Liver (tissue), 9 donors: ENCODE data around the gene SDHAF4. TPM values are rescaled to one million over a fixed set of nuclear protein-coding genes. Genes with fewer than 3 reads are reported as not detected.

Experiments used
- DNase-seq: peaks from one replicate; pipeline ENCODE4 v3.0.0-alpha.2; 2017; ENCODE audit warnings: low spot score
- H3K27ac ChIP-seq, 2 donors: one replicate each; pipeline ENCODE4 v1.7.0; 2013; ENCODE audit warnings: inconsistent platforms in 2 of 2, low read length in 2 of 2, control low read depth in 1 of 2, low read depth in 1 of 2, mild to moderate bottlenecking in 1 of 2
- H3K27me3 ChIP-seq, 4 donors: one replicate each; pipeline versions ENCODE4 v1.6.1 to v1.7.0; 2013; ENCODE audit warnings: low read length in 3 of 4, inconsistent platforms in 1 of 4, mild to moderate bottlenecking in 1 of 4, moderate library complexity in 1 of 4; ENCODE audit not compliant: control insufficient read depth in 4 of 4, insufficient read depth in 4 of 4
- H3K36me3 ChIP-seq, 4 donors: one replicate each; pipeline versions ENCODE4 v1.6.1 to v1.7.0; 2013; ENCODE audit warnings: low read length in 3 of 4, mild to moderate bottlenecking in 3 of 4, low read depth in 1 of 4, moderate library complexity in 1 of 4; ENCODE audit not compliant: control insufficient read depth in 4 of 4, insufficient read depth in 3 of 4
- H3K4me1 ChIP-seq, 4 donors: one replicate each; pipeline versions ENCODE4 v1.6.1 to v1.7.0; 2013; ENCODE audit warnings: low read length in 3 of 4, mild to moderate bottlenecking in 3 of 4, moderate library complexity in 1 of 4; ENCODE audit not compliant: control insufficient read depth in 4 of 4, insufficient read depth in 4 of 4
- H3K4me3 ChIP-seq, 3 donors: one replicate each; pipeline versions ENCODE4 v1.6.1 to v1.7.0; 2013; ENCODE audit warnings: low read length in 3 of 3, control low read depth in 1 of 3, low read depth in 1 of 3, mild to moderate bottlenecking in 1 of 3
- H3K9ac ChIP-seq, 2 donors: one replicate each; pipeline ENCODE4 v1.7.0; 2013; ENCODE audit warnings: low read length in 2 of 2, mild to moderate bottlenecking in 2 of 2, moderate library complexity in 2 of 2, control low read depth in 1 of 2, low read depth in 1 of 2
- H3K9me3 ChIP-seq, 4 donors: one replicate each; pipeline versions ENCODE4 v1.6.1 to v1.7.0; 2013; ENCODE audit warnings: low read length in 3 of 4; ENCODE audit not compliant: control insufficient read depth in 4 of 4
- ATF3 ChIP-seq: IDR thresholded peaks from 2 replicates; pipeline ENCODE4 v1.6.1; 2016; ENCODE audit warnings: antibody characterized with exemption
- CTCF ChIP-seq: fragments of 150-350 bp; IDR thresholded peaks from 2 replicates; pipeline ENCODE4 v1.5.1; 2017; ENCODE audit warnings: improper control_type of control experiment, low read depth, low read length; ENCODE audit not compliant: missing input control
- EGR1 ChIP-seq, 2 donors: IDR thresholded peaks; 2 replicates each; pipeline ENCODE4 v1.6.1; 2016 to 2018; ENCODE audit warnings: antibody characterized with exemption in 2 of 2, low read depth in 2 of 2
- GABPA ChIP-seq, 2 donors: IDR thresholded peaks in 1 of 2; conservative IDR thresholded peaks in 1 of 2; 2 replicates each; pipeline ENCODE4 v1.6.1; 2016; ENCODE audit warnings: antibody characterized with exemption in 2 of 2, mild to moderate bottlenecking in 1 of 2, moderate library complexity in 1 of 2
- HNF4A ChIP-seq, 2 donors: conservative IDR thresholded peaks; 2 replicates each; pipeline ENCODE4 v1.6.1; 2016; ENCODE audit warnings: antibody characterized with exemption in 2 of 2, mild to moderate bottlenecking in 2 of 2
- HNF4G ChIP-seq: IDR thresholded peaks from 2 replicates; pipeline ENCODE4 v1.6.1; 2016; ENCODE audit warnings: antibody characterized with exemption
- JUND ChIP-seq, 2 donors: IDR thresholded peaks; 2 replicates each; pipeline ENCODE4 v1.6.1; 2016; ENCODE audit warnings: antibody characterized with exemption in 2 of 2
- NR2F2 ChIP-seq: IDR thresholded peaks from 2 replicates; pipeline ENCODE4 v1.6.1; 2016; ENCODE audit warnings: antibody characterized with exemption
- RAD21 ChIP-seq, 2 donors: IDR thresholded peaks; 2 replicates each; pipeline ENCODE4 v1.6.1; 2016; ENCODE audit warnings: antibody characterized with exemption in 2 of 2, mild to moderate bottlenecking in 2 of 2
- RXRA ChIP-seq, 2 donors: IDR thresholded peaks; 2 replicates each; pipeline ENCODE4 v1.6.1; 2017 to 2018; ENCODE audit warnings: antibody characterized with exemption in 2 of 2, mild to moderate bottlenecking in 1 of 2
- SP1 ChIP-seq: IDR thresholded peaks from 2 replicates; pipeline ENCODE4 v1.6.1; 2018; ENCODE audit warnings: antibody characterized with exemption, mild to moderate bottlenecking
- TAF1 ChIP-seq: conservative IDR thresholded peaks from 2 replicates; pipeline ENCODE4 v1.6.1; 2016; ENCODE audit warnings: antibody characterized with exemption, mild to moderate bottlenecking
- YY1 ChIP-seq: IDR thresholded peaks from 2 replicates; pipeline ENCODE4 v1.6.1; 2016; ENCODE audit warnings: antibody characterized with exemption, mild to moderate bottlenecking
- WGBS: extraction: QIAGEN DNeasy Blood & Tissue Kit; methylation state at CpG from one replicate; pipeline ENCODE4 v1.1.7; 2013; 5-methylcytosine and 5-hydroxymethylcytosine counted together
- polyA plus RNA-seq, 2 donors: library from polyadenylated mRNA; stranded (reverse) in 1 of 2; unstranded in 1 of 2; fragments of 200-250 nt in 1 of 2; fragments of >200 nt in 1 of 2; fragmentation: Nextera tagmentation in 1 of 2; extraction: Ambion mirVana in 1 of 2; gene quantifications; one replicate each; pipeline versions ENCODE4 v1.2.1 to v1.2.3, GENCODE V29; 2013 to 2015
- total RNA-seq, 2 donors: library from RNA; depleted of rRNA; stranded (reverse); fragments of >200 nt; gene quantifications; one replicate each; pipeline ENCODE4 v1.2.3, GENCODE V29; 2014
- TF ChIP-seq, protein P1 (sequence below): IDR thresholded peaks from 2 replicates; pipeline ENCODE4 v1.6.1; 2016; ENCODE audit warnings: antibody characterized with exemption
- TF ChIP-seq, protein P2 (sequence below): IDR thresholded peaks from 2 replicates; pipeline ENCODE4 v1.6.1; 2016; ENCODE audit warnings: antibody characterized with exemption, mild to moderate bottlenecking
- donor health status: healthy.
- donor health status: healthy.
- donor health status: healthy.
- donor health status: healthy.
- donor health status: healthy.

Gene SDHAF4
- total and polyA plus RNA-seq, 4 donors = 2.7 to 5.7 (median 3.3) TPM

DNA sequence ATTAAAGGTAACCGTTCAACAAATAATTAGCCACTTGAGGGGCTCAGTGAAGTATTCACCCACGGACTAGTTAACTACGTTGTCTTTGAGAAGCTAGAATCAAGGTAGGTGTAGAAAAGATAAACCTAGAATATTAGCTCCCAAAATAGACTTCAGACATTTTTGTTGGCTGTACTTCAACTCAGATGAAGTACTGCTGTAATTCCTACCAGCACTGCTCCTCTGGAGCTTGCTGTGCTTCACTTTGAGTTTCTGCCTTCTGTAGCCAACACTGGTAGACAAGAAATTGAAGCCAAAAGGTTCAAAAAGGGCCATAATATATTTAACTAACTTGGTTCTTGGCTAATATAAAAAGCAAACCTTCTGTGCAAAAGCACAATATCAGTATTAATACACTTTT lies 18.8 kb upstream of the SDHAF4 start:
- Histone ChIP-seq H3K27ac (no peak overlapping the region), H3K36me3 (no peaks in the 10 kb centered on the region), H3K27me3 (no peaks in the 10 kb centered on the region), H3K4me3 (no peak overlapping the region), H3K9ac (no peak overlapping the region), H3K9me3 (no peaks in the 10 kb centered on the region), H3K4me1 (no peaks in the 10 kb centered on the region)
- no peak for DNase-seq
- 95% methylated on average over 3 of the region's 3 CpGs for WGBS
- TF ChIP-seq, protein P1, sequence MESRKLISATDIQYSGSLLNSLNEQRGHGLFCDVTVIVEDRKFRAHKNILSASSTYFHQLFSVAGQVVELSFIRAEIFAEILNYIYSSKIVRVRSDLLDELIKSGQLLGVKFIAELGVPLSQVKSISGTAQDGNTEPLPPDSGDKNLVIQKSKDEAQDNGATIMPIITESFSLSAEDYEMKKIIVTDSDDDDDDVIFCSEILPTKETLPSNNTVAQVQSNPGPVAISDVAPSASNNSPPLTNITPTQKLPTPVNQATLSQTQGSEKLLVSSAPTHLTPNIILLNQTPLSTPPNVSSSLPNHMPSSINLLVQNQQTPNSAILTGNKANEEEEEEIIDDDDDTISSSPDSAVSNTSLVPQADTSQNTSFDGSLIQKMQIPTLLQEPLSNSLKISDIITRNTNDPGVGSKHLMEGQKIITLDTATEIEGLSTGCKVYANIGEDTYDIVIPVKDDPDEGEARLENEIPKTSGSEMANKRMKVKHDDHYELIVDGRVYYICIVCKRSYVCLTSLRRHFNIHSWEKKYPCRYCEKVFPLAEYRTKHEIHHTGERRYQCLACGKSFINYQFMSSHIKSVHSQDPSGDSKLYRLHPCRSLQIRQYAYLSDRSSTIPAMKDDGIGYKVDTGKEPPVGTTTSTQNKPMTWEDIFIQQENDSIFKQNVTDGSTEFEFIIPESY = no peak
- no peak for TF ChIP-seq YY1
- no peak for TF ChIP-seq CTCF
- no peak for TF ChIP-seq ATF3
- no peak for TF ChIP-seq HNF4A (conservative IDR thresholded peaks at IDR 0.05)
- no peak for TF ChIP-seq GABPA (IDR thresholded peaks at IDR 0.05 in 1 of 2, conservative IDR thresholded peaks at IDR 0.05 in 1 of 2)
- no peak for TF ChIP-seq RAD21 (IDR thresholded peaks at IDR 0.05)
- TF ChIP-seq RXRA (IDR thresholded peaks at IDR 0.05) = no peak
- no peak for TF ChIP-seq HNF4G
- no peak for TF ChIP-seq TAF1
- TF ChIP-seq NR2F2 = no peak

DNA sequence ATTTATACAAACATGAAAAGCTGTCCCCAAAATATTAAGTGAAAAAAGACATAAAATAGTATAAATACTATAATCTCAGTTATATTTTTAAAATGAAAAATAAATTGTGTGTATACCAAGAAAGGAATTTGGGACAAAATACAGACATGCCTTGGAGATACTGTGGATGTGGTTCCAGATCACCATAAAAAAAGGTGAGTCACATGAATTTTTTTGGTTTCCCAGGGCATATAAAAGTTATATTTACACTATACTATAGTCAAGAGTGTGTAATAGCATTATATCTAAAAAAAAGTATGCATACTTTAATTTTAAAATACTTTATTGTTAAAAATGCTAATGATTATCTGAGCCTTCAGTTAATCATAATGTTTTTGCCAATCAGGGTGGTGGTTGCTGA lies 17.4 kb upstream of the SDHAF4 start:
- TF ChIP-seq NR2F2 (no peak), RAD21 (IDR thresholded peaks at IDR 0.05) (no peak), RXRA (IDR thresholded peaks at IDR 0.05) (no peak), HNF4G (no peak), EGR1 (IDR thresholded peaks at IDR 0.05; ENCODE audit: low read depth in 2 of 2) (no peak), SP1 (no peak), ATF3 (no peak), YY1 (no peak), TAF1 (no peak), GABPA (IDR thresholded peaks at IDR 0.05 in 1 of 2, conservative IDR thresholded peaks at IDR 0.05 in 1 of 2) (no peak), CTCF (no peak), JUND (IDR thresholded peaks at IDR 0.05) (no peak), HNF4A (conservative IDR thresholded peaks at IDR 0.05) (no peak)
- TF ChIP-seq, protein P1 = no peak
- TF ChIP-seq, protein P2, sequence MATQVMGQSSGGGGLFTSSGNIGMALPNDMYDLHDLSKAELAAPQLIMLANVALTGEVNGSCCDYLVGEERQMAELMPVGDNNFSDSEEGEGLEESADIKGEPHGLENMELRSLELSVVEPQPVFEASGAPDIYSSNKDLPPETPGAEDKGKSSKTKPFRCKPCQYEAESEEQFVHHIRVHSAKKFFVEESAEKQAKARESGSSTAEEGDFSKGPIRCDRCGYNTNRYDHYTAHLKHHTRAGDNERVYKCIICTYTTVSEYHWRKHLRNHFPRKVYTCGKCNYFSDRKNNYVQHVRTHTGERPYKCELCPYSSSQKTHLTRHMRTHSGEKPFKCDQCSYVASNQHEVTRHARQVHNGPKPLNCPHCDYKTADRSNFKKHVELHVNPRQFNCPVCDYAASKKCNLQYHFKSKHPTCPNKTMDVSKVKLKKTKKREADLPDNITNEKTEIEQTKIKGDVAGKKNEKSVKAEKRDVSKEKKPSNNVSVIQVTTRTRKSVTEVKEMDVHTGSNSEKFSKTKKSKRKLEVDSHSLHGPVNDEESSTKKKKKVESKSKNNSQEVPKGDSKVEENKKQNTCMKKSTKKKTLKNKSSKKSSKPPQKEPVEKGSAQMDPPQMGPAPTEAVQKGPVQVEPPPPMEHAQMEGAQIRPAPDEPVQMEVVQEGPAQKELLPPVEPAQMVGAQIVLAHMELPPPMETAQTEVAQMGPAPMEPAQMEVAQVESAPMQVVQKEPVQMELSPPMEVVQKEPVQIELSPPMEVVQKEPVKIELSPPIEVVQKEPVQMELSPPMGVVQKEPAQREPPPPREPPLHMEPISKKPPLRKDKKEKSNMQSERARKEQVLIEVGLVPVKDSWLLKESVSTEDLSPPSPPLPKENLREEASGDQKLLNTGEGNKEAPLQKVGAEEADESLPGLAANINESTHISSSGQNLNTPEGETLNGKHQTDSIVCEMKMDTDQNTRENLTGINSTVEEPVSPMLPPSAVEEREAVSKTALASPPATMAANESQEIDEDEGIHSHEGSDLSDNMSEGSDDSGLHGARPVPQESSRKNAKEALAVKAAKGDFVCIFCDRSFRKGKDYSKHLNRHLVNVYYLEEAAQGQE = no peak
- H3K36me3 ChIP-seq = no peaks in the 10 kb centered on the region
- no peak overlapping the region for H3K9ac ChIP-seq
- H3K4me3 ChIP-seq = no peak overlapping the region
- H3K4me1 ChIP-seq = no peaks in the 10 kb centered on the region
- no peak for DNase-seq
- no peak overlapping the region for H3K27ac ChIP-seq
- H3K9me3 ChIP-seq = no peaks in the 10 kb centered on the region
- H3K27me3 ChIP-seq = no peaks in the 10 kb centered on the region
